ENCODE data around the gene CHL1. TPM values are rescaled to one million over a fixed set of nuclear protein-coding genes. Genes with fewer than 3 reads are reported as not detected.

Gene CHL1
- total RNA-seq, 1 donor from 2014 or later = 0.53 TPM

DNA sequence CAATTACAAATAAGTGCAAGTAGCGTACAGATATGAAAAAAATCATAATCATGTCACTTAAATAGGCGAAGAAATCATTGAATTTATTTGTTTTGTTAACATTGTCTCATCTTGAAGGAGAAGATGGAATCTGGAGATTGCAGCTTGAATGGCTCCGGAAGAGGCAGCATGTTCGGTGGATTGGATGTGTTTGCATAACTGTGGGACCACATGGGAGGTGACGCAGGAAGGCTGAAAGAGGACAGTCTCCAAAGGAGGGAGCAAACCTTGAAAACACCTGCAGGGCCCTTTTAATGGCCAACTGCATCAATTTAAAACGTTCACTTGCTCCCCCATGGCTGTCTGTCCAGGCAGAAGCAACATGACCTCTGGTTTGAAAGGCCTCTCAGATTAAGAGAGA, 61.3 kb downstream of the CHL1 start:
- intact Hi-C loops (cut with DNase I) = no loop called here
- no peak for TF ChIP-seq CTCF (IDR thresholded peaks at IDR 0.05)

GRCh38 chr3:260898-261297, 64.3 kb downstream of the CHL1 start:
- TF ChIP-seq CTCF (IDR thresholded peaks at IDR 0.05) = no peak
- no peak overlapping the region for H3K27ac ChIP-seq
- no peaks in the 10 kb centered on the region for H3K4me1 ChIP-seq
- no peak overlapping the region for H3K4me3 ChIP-seq
- no peaks in the 10 kb centered on the region for H3K9me3 ChIP-seq
- intact Hi-C loops (cut with DNase I) = no loop called here
- no peak for DNase-seq (ENCODE audit: low spot score in 2 of 2)
- no peaks in the 10 kb centered on the region for H3K27me3 ChIP-seq
- H3K36me3 ChIP-seq = no peaks in the 10 kb centered on the region

More for the DNA sequence above, 61.3 kb downstream of the CHL1 start:
- H3K27ac ChIP-seq = no peak overlapping the region
- no peaks in the 10 kb centered on the region for H3K27me3 ChIP-seq
- DNase-seq (ENCODE audit: low spot score in 2 of 2) = no peak
- no peak overlapping the region for H3K4me3 ChIP-seq
- no peaks in the 10 kb centered on the region for H3K4me1 ChIP-seq
- no peaks in the 10 kb centered on the region for H3K36me3 ChIP-seq
- H3K9me3 ChIP-seq = no peaks in the 10 kb centered on the region

DNA sequence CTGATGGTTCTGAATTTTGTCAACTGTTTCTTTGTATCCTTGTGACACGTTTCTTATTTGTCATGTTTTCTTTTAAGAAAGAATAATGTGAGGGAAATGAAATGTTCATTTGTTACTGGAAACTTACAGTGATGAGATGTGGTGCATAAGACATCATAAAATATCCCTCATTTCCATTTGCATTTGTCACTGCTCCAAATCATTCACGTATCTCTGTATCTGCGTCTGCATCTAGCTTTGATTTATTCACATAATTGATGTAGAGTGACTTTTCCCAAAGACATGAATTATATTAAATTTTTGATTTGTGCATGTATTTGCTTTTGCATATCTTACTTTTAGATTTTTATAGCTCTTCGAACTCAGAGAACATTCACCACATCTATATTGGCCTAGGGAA, 66.8 kb downstream of the CHL1 start:
- no peak for DNase-seq (ENCODE audit: low spot score in 2 of 2)
- Histone ChIP-seq H3K36me3 (no peaks in the 10 kb centered on the region), H3K9me3 (no peaks in the 10 kb centered on the region), H3K4me1 (no peaks in the 10 kb centered on the region), H3K4me3 (no peak overlapping the region), H3K27ac (no peak overlapping the region), H3K27me3 (no peaks in the 10 kb centered on the region)
- TF ChIP-seq CTCF (IDR thresholded peaks at IDR 0.05) = no peak
- intact Hi-C loops (cut with DNase I) = no loop called here

DNA sequence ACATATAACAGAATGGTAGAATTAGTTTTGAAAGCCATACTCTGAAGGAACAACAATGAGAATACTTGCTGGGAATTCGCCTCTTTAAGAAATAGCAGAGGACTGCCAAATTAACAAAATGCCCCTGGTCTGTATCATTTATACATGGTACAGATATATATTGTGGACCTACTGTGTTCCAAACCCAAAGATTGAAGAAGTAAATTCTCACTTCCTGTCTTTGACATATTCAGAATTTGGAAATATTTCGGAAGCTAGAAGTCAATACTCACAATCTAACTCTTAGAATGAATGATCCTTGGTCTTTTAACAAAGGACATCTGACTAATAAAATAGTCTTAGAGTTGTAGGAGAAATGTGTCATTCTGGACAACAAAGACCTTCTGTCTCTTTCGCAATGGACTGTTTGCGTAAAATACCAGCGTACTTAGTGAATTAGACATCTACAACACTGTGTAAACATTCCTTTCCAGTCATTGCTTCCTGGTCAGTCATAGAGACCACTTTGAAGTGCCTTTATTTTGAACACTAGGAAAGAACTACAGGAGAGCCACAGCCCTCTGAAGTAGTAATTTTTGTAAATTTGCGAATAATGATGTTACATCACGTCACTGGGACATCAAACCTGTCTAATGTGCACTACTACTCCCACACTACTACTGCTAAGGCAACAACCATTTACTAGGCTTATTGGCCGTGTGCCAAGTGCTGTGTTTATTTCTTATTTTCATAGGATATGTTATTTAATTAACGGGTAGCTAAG, 68.0 kb downstream of the CHL1 start:
- no peaks in the 10 kb centered on the region for H3K27me3 ChIP-seq
- intact Hi-C loops (cut with DNase I) = no loop called here
- no peak for DNase-seq (ENCODE audit: low spot score in 2 of 2)
- no peak overlapping the region for H3K27ac ChIP-seq
- H3K4me3 ChIP-seq = no peak overlapping the region
- H3K9me3 ChIP-seq = no peaks in the 10 kb centered on the region
- no peaks in the 10 kb centered on the region for H3K36me3 ChIP-seq
- H3K4me1 ChIP-seq = no peaks in the 10 kb centered on the region
- TF ChIP-seq CTCF (IDR thresholded peaks at IDR 0.05) = no peak

DNA sequence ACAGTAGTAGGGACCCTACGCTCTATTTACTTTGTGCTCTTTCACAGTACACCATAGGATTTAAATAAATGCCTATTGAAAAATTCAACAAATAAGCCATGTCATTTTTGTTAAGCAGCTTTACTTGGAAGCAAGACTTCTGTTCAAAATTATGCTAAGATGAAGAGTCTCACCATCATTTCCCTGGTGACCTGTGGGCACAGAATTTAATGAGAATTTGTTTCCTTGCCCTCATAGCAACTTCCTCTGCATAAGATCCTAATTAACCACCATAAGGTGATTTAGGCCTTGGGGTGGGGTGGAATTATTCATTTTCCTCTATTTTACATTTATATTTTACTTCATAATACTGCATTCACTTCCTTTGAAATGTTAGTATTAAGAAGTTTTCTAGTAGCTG, 70.5 kb downstream of the CHL1 start:
- H3K9me3 ChIP-seq = no peaks in the 10 kb centered on the region
- no peak overlapping the region for H3K27ac ChIP-seq
- H3K4me3 ChIP-seq = no peak overlapping the region
- TF ChIP-seq CTCF (IDR thresholded peaks at IDR 0.05) = no peak
- intact Hi-C loops (cut with DNase I) = no loop called here
- no peaks in the 10 kb centered on the region for H3K4me1 ChIP-seq
- no peak for DNase-seq (ENCODE audit: low spot score in 2 of 2)
- H3K27me3 ChIP-seq = no peaks in the 10 kb centered on the region
- no peaks in the 10 kb centered on the region for H3K36me3 ChIP-seq

- Histone ChIP-seq H3K4me3 (no peak overlapping the region), H3K27ac (no peak overlapping the region), H3K4me1 (no peaks in the 10 kb centered on the region), H3K36me3 (no peaks in the 10 kb centered on the region), H3K9me3 (no peaks in the 10 kb centered on the region), H3K27me3 (no peaks in the 10 kb centered on the region)
- no peak for DNase-seq (ENCODE audit: low spot score in 2 of 2)
- no peak for TF ChIP-seq CTCF (IDR thresholded peaks at IDR 0.05)
- intact Hi-C loops (cut with DNase I) = no loop called here
These were observed 74.1 kb downstream of the CHL1 start for GRCh38 chr3:270688-271087.

Measured in ascending aorta (tissue), 2 donors.